SU-DHL-6 (cell line): ENCODE measurements around the gene SPOCK1.

Experiments used
- EZH2phosphoT487 ChIP-seq: fragments of 200-600 bp; sonication (generic), shearing (Covaris generic); conservative IDR thresholded peaks from 2 replicates; pipeline ENCODE4 v1.6.1; 2018; ENCODE audit warnings: mild to moderate bottlenecking, antibody characterized with exemption, low read length, moderate library complexity, mixed read lengths
- TF ChIP-seq, protein P1 (sequence below): fragments of 200-600 bp; sonication (generic); IDR thresholded peaks from one replicate; pipeline ENCODE4 v1.5.1; 2017; ENCODE audit warnings: antibody characterized with exemption, mild to moderate bottlenecking, low read length, moderate library complexity; ENCODE audit not compliant: insufficient read depth, poor library complexity, severe bottlenecking

- TF ChIP-seq EZH2phosphoT487 = no peak
- TF ChIP-seq, protein P1, sequence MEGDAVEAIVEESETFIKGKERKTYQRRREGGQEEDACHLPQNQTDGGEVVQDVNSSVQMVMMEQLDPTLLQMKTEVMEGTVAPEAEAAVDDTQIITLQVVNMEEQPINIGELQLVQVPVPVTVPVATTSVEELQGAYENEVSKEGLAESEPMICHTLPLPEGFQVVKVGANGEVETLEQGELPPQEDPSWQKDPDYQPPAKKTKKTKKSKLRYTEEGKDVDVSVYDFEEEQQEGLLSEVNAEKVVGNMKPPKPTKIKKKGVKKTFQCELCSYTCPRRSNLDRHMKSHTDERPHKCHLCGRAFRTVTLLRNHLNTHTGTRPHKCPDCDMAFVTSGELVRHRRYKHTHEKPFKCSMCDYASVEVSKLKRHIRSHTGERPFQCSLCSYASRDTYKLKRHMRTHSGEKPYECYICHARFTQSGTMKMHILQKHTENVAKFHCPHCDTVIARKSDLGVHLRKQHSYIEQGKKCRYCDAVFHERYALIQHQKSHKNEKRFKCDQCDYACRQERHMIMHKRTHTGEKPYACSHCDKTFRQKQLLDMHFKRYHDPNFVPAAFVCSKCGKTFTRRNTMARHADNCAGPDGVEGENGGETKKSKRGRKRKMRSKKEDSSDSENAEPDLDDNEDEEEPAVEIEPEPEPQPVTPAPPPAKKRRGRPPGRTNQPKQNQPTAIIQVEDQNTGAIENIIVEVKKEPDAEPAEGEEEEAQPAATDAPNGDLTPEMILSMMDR = no peak
Observed at GRCh38 chr5:137090151-137090550, 409.0 kb downstream of the SPOCK1 start.
